Suppressor macrophage treated with lipopolysaccharide for 1 hour (primary cell): ENCODE measurements around the gene PTPRT.

ENCODE experiments used
- DNase-seq, 3 donors: peaks; one replicate each; pipeline ENCODE4 v3.0.0-alpha.2; 2020 to 2022

PTPRT gene

GRCh38 chr20:43189554-43190331, at the start of gene PTPRT:
Gene PTPRT (minus strand): TSS chr20:43189906. CDS start chr20:43189733, 173 bp downstream.
- no peak for DNase-seq

GRCh38 chr20:43238833-43239232, 49.1 kb upstream of the PTPRT start:
- no peak for DNase-seq

DNA sequence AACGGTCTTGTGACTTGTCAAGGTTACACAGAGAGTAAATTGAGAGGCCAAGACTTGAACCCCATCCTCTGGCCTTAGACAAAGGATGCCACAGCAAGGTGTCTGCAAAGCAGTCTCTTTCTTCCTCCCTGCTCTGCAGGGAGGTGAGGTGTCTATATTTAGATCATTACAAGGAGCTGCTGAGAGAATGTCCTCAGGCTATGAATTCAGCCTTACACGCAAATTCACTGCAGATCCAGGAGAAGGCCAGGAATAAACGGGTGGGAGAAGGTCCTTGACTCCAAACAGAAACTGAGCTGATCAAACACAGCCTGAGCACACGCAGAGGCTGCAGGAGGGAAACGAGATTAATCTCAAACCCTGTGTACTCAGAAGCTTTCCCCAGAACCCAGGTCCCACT, 48.6 kb upstream of the PTPRT start:
- no peak for DNase-seq

- no peak for DNase-seq
Observed at GRCh38 chr20:43237651-43238168, 48.0 kb upstream of the PTPRT start.

- no peak for DNase-seq
Observed at GRCh38 chr20:43235998-43236397, 46.3 kb upstream of the PTPRT start.

- no peak for DNase-seq
Observed at GRCh38 chr20:43231829-43232228, 42.1 kb upstream of the PTPRT start.

- DNase-seq = no peak
Observed at GRCh38 chr20:43229696-43230095, 40.0 kb upstream of the PTPRT start.

DNA sequence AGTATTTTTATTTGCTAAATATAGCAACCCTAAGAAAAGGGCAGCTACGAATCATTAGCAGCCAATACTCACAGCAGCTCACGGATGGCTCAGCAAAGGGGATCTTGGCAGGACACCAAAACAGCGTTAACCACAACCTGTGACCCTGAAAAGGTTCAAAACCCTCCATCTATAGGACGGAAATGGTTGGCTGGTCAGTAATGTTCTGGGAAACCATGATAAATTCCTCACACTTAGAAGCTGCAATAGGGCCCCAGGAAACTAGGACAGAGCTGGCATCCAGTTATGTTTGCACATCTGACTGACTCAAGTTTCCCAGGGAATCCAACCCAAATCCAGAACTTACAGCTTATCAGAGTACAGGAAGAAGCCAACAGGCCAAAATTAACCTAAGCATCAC, 30.9 kb upstream of the PTPRT start:
- no peak for DNase-seq

DNA sequence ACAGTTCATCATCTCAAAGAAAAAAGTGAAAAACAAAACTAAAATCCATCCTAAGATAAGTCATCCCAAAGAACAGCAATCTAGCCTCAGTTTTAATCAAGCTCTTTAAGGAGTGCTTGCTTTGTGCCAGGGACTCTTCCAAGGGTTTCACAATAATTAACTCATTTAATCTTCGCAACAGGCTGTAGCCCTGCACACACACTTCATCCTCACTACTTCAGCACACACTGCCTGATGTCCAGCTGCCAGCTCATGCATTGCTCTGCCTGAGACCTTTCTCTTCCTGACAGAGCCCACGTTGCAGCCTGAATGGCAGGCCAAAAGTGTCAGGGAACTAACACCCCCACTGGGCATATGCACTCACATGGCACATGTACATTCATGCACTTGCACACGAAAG, 21.2 kb upstream of the PTPRT start:
- no peak for DNase-seq

DNA sequence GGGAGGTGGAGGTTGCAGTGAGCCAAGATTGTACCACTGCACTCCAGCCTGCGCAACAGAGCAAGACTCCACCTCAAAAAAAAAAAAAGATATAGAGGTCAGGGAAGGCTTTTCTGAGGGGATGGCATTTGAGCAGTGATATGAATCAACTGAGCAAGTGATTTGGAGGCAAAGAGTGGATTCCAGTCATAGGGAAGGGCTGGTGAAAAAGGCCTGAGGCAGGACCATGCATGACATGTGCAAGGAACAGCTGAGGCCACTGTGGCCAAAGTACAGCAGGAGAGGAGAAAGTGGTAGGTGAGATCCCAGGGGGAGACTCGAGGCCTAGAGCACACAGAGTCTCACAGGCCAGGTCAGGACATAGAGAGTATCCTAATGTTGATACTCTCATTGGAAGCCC, 20.1 kb upstream of the PTPRT start:
- no peak for DNase-seq

- no peak for DNase-seq
Observed at GRCh38 chr20:43205699-43206098, 16.0 kb upstream of the PTPRT start.

GRCh38 chr20:43202100-43202499, 12.4 kb upstream of the PTPRT start:
- DNase-seq = no peak

DNA sequence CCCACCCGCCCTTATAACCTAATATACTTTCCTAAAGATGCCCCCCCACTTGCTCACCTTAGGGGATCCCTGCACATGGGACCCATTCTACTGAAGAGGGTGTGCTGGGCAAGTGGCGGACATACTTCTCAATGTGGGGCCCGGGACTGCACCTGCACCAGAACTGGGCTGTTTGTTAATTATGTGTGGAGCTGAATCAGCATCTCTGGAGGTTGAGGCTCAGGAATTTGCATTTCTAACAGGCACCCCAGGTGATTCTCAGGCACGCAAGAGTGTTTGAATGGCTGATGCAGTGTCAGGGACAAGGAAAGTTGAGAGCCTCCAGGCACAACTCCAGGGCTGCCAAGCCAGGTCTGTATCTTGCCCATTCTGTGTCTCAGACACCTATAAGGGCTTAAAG, 8.9 kb upstream of the PTPRT start:
- DNase-seq = no peak

- no peak for DNase-seq
Observed at GRCh38 chr20:43196243-43196642, 6.5 kb upstream of the PTPRT start.

- DNase-seq = no peak
Observed at GRCh38 chr20:43194137-43194536, 4.4 kb upstream of the PTPRT start.

- DNase-seq = no peak
Observed at GRCh38 chr20:43193443-43193842, 3.7 kb upstream of the PTPRT start.

- DNase-seq = peak in 2 of 3 donors; percentile 17 to 26
Observed at GRCh38 chr20:43191946-43192863, 2.5 kb upstream of the PTPRT start.

- no peak for DNase-seq
Observed at GRCh38 chr20:43191143-43191542, 1.4 kb upstream of the PTPRT start.

DNA sequence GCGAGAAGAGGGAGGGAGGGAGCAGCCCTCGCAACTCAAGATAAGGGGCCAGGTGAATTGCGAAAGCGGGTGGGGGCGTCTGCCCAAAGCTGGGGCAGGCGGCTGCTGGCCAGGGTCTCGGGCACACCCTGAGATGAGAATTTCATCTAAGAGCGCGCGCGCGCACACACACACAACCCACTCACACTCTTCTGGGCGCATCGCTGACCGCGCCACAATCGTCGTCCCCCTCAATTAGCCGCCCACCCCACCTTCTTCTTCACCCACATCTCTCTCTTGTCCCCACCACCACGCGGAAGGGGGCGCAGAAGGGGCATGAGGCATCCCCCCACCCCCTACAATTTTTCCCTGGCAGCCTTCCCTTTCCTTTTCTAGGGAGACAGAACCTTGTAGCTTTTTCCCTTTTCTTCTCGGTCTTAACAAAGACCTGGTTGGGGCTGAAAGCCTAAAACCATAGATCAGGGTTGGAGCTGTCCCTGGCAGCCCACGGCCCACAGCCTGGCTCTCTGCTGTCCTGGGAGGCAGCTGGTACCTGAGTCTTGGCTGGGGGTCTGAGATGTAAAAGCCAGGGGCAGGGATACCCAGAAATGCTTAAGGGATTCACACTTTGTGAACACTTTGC, 737 bp upstream of the PTPRT start:
- DNase-seq = no peak

- DNase-seq = no peak
Observed at GRCh38 chr20:43188861-43189553, 699 bp downstream of the PTPRT start.

DNA sequence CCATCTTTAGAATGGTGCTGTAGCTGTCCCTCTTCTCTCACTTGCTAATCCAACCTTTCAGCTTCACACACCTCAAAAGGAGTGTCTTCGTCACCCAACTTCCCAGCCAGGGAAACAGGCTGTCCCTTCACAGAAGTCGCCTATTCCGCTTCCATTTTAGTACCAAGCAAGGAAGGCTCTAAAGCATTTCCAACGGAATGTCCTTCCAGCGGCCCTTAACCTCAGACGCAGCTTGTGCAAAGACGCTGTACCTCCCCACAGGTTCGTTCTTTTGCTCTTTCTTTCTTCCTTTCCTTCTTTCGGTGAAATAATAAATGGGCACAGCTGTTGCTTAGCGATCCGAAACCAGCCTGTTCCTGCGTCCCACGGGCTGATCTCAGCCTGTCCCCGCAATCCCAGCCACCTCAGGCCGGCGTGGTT, 1.5 kb downstream of the PTPRT start:
- no peak for DNase-seq

DNA sequence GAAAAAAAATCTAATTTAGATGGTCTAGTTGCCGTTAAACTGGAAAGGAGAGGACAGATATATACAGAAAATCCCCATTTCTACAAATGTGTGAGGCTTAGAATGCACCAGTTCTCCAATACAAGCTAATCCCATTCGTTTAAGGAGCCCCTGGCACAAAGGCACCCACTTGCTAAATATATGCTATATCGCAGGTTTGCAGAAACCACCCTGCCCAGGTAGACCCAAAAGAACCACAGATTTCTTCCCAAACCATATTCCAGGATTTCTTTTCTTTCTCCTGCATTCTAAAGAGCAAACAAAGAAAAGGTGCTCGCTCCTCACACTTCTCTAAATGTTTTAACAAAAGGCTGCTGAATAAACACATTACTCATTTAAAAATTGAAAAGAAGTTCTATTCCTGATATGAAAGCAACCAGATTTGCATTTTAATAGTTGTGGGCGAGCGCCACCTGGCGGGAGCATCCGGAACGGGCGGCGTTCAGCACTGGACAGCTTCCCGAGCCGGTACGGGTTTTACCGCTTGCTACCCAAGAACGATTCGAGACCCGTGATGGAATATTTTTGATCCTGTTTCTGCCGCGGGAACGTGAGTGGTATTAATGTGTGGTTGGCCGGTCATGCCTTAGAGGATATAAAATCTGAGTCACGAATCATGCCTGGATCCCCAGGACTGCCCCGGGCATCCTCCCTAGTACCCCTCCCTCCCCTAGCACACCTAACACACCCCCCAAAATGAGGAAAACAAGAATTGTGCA, 2.1 kb downstream of the PTPRT start:
- peak; percentile 61 to 74 (median 71) for DNase-seq
